Lower lobe of right lung (tissue), 2 donors: Measurements from ENCODE around the gene MPP3. TPM values are rescaled to one million over a fixed set of nuclear protein-coding genes. Genes with fewer than 3 reads are reported as not detected.
A peak's percentile ranks its signal among the peaks of the same experiment; 100 is the strongest.

Source experiments
- ATAC-seq, 2 donors: fragments of 200-7000 bp; cut with Tn5 transposase; one replicate each; pipeline ENCODE4 v1.9.1; 2020 to 2022; ENCODE audit warnings: mild to moderate bottlenecking in 2 of 2, moderate library complexity in 2 of 2
- DNase-seq: peaks from one replicate; pipeline ENCODE4 v3.0.0-alpha.2; 2020
- H3K27ac ChIP-seq: fragments of 200-600 bp; one replicate; pipeline ENCODE4 v1.8.0; 2022
- H3K27me3 ChIP-seq: fragments of 200-600 bp; one replicate; pipeline ENCODE4 v1.8.0; 2022; ENCODE audit warnings: low read depth
- H3K36me3 ChIP-seq: fragments of 200-600 bp; one replicate; pipeline ENCODE4 v1.8.0; 2022; ENCODE audit warnings: mild to moderate bottlenecking
- H3K4me1 ChIP-seq: fragments of 200-600 bp; one replicate; pipeline ENCODE4 v1.8.0; 2022
- H3K4me3 ChIP-seq: fragments of 200-600 bp; one replicate; pipeline ENCODE4 v1.8.0; 2022; ENCODE audit warnings: mild to moderate bottlenecking
- H3K9me3 ChIP-seq: fragments of 200-600 bp; one replicate; pipeline ENCODE4 v1.8.0; 2022
- CTCF ChIP-seq: fragments of 200-600 bp; IDR thresholded peaks from one replicate; pipeline ENCODE4 v1.8.0; 2022; ENCODE audit warnings: antibody characterized with exemption, mild to moderate bottlenecking
- intact Hi-C: fragments of 100-400 bp; cut with DNase I; formaldehyde crosslinking; loops from one replicate; pipeline ENCODE4 v1.11.0; 2022
- total RNA-seq: library from RNA; stranded (reverse); fragmentation: NEBNext Ultra II Directional; extraction: Animal tissue kit (Norgen Biotek cat#: 25700); gene quantifications from one replicate; pipeline ENCODE4 v1.2.1, GENCODE V29; 2021
- donor health status: DM: no; HTN: yes; CAD: no; lungs with severe emphysema.

MPP3 gene
- total RNA-seq, 1 donor from 2014 or later, result 19.2 TPM

- peaks cover 7% of the 10 kb centered on the region for H3K27me3 ChIP-seq
- DNase-seq (no peak), ATAC-seq (no peak)
- no peaks in the 10 kb centered on the region for H3K36me3 ChIP-seq
- no peaks in the 10 kb centered on the region for H3K9me3 ChIP-seq
- no peak for TF ChIP-seq CTCF
- H3K27ac ChIP-seq, result no peak overlapping the region
- intact Hi-C loops, result no loop called here
- no peak overlapping the region for H3K4me3 ChIP-seq
- H3K4me1 ChIP-seq, result peaks cover 17% of the 10 kb centered on the region
Measured at GRCh38 chr17:43849116-43849515, 16.2 kb upstream of the MPP3 start.

GRCh38 chr17:43848601-43849000 lies 15.7 kb upstream of the MPP3 start:
- H3K4me3 ChIP-seq, result no peak overlapping the region
- intact Hi-C loops, result no loop called here
- peaks cover 17% of the 10 kb centered on the region for H3K4me1 ChIP-seq

GRCh38 chr17:43846963-43847371 lies 14.0 kb upstream of the MPP3 start, which contains the start of gene CD300LG:
TSS of gene CD300LG (plus strand) at chr17:43847176. CDS start at chr17:43847217, 41 bp downstream.
- H3K27ac ChIP-seq, result peak within 1 kb of the TSS; percentile 39
- no peaks in the 10 kb centered on the region for H3K36me3 ChIP-seq
- no peak for TF ChIP-seq CTCF
- no peaks in the 10 kb centered on the region for H3K9me3 ChIP-seq
- intact Hi-C loops, result no loop called here
- H3K4me1 ChIP-seq, result peaks cover 17% of the 10 kb centered on the region
- H3K27me3 ChIP-seq, result peaks cover 5% of the 10 kb centered on the region
- H3K4me3 ChIP-seq, result no peak within 1 kb of the TSS
- peak; percentile 61 for DNase-seq
- peak; percentile 34 for ATAC-seq

More at GRCh38 chr17:43848601-43849000, 15.7 kb upstream of the MPP3 start:
- DNase-seq (no peak), ATAC-seq (no peak)
- H3K27ac ChIP-seq, result no peak overlapping the region
- TF ChIP-seq CTCF, result no peak
- H3K9me3 ChIP-seq, result no peaks in the 10 kb centered on the region
- H3K27me3 ChIP-seq, result peaks cover 6% of the 10 kb centered on the region
- no peaks in the 10 kb centered on the region for H3K36me3 ChIP-seq

- ATAC-seq, result peak; percentile 95 to 96
- intact Hi-C loops, result no loop called here
- Histone ChIP-seq H3K4me3 (no peak overlapping the region), H3K27me3 (no peaks in the 10 kb centered on the region), H3K4me1 (peaks cover 21% of the 10 kb centered on the region), H3K36me3 (no peaks in the 10 kb centered on the region), H3K9me3 (no peaks in the 10 kb centered on the region), H3K27ac (peak overlapping the region; percentile 39)
- peak; percentile 90 for DNase-seq
- peak; percentile 99 for TF ChIP-seq CTCF
Measured at GRCh38 chr17:43846221-43846712, 13.3 kb upstream of the MPP3 start.

GRCh38 chr17:43845766-43846165 lies 12.8 kb upstream of the MPP3 start:
- H3K27ac ChIP-seq, result peak overlapping the region; percentile 39
- no peak overlapping the region for H3K4me3 ChIP-seq
- TF ChIP-seq CTCF, result no peak
- no peaks in the 10 kb centered on the region for H3K36me3 ChIP-seq
- no peaks in the 10 kb centered on the region for H3K9me3 ChIP-seq
- intact Hi-C loops, result no loop called here
- H3K4me1 ChIP-seq, result peaks cover 26% of the 10 kb centered on the region
- DNase-seq (no peak), ATAC-seq (no peak)
- no peaks in the 10 kb centered on the region for H3K27me3 ChIP-seq
